Breast epithelium (tissue), 3 donors: ENCODE measurements around the gene TP63.

Experiments
- POLR2A ChIP-seq: fragments of 450-650 bp; IDR thresholded peaks from one replicate; pipeline ENCODE4 v1.6.1; 2016; ENCODE audit warnings: antibody characterized with exemption, mild to moderate bottlenecking, moderate library complexity
- TF ChIP-seq, protein P1 (sequence below), 3 donors: fragments of 450-650 bp; IDR thresholded peaks; one replicate each; pipeline ENCODE4 v1.5.1; 2016 to 2017; ENCODE audit warnings: antibody characterized with exemption in 3 of 3, mild to moderate bottlenecking in 3 of 3, moderate library complexity in 3 of 3

DNA sequence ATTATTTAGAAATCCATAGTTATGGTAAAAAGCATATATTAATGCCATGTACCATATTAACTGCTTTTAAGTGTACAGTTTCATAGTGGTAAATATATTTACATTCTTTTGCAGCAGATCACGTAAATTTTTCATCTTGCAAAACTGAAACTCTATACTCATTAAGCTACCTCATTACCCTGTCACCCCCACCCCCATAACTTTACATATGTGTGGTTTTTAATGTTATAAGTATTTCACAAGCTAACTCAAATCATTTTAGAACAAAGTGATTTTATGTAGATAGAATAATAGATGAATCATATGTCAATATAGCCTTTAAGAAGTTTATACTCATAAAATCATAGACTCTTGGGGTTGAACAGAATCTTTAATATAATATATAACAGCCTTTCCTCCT, 7.1 kb upstream of the TP63 start:
- no peak for TF ChIP-seq POLR2A
- TF ChIP-seq, protein P1, sequence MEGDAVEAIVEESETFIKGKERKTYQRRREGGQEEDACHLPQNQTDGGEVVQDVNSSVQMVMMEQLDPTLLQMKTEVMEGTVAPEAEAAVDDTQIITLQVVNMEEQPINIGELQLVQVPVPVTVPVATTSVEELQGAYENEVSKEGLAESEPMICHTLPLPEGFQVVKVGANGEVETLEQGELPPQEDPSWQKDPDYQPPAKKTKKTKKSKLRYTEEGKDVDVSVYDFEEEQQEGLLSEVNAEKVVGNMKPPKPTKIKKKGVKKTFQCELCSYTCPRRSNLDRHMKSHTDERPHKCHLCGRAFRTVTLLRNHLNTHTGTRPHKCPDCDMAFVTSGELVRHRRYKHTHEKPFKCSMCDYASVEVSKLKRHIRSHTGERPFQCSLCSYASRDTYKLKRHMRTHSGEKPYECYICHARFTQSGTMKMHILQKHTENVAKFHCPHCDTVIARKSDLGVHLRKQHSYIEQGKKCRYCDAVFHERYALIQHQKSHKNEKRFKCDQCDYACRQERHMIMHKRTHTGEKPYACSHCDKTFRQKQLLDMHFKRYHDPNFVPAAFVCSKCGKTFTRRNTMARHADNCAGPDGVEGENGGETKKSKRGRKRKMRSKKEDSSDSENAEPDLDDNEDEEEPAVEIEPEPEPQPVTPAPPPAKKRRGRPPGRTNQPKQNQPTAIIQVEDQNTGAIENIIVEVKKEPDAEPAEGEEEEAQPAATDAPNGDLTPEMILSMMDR (IDR thresholded peaks at IDR 0.05) = no peak
